Measurements from ENCODE around the gene SMIM20. TPM values are rescaled to one million over a fixed set of nuclear protein-coding genes. Genes with fewer than 3 reads are reported as not detected.

Gene SMIM20
- total RNA-seq, 2 donors from 2014 or later: 35.9 to 40.8 TPM

GRCh38 chr4:25879991-25880651 lies 33.9 kb upstream of the SMIM20 start:
- Histone ChIP-seq H3K27me3 (ENCODE audit: control insufficient read depth, insufficient read depth, low read length, poor library complexity, severe bottlenecking) (no peaks in the 10 kb centered on the region), H3K27ac (ENCODE audit: low read depth, low read length) (no peak overlapping the region), H3K4me3 (ENCODE audit: low read length) (no peak overlapping the region), H3K36me3 (ENCODE audit: control insufficient read depth, insufficient read depth, low read length) (no peaks in the 10 kb centered on the region), H3K4me1 (ENCODE audit: control insufficient read depth, insufficient read depth, low read length) (no peaks in the 10 kb centered on the region), H3K9me3 (ENCODE audit: control insufficient read depth, low read length) (no peaks in the 10 kb centered on the region), H3K9ac (ENCODE audit: extremely low read depth, low read length, poor library complexity, severe bottlenecking) (no peak overlapping the region)
- no peak for DNase-seq
- 88 to 96% methylated on average over 3 to 7 of the region's 7 CpGs for WGBS, 2 experiments (ENCODE audit: insufficient coverage in 1 of 2, insufficient read length in 1 of 2)
- Mint-ChIP-seq H3K27ac (no peak overlapping the region), H3K9me3 (no peaks in the 10 kb centered on the region), H3K27me3 (ENCODE audit: insufficient read depth) (no peaks in the 10 kb centered on the region), H3K4me1 (no peaks in the 10 kb centered on the region), H3K4me3 (no peak overlapping the region), H3K36me3 (ENCODE audit: low read depth) (no peaks in the 10 kb centered on the region)
- no peak for TF ChIP-seq CTCF (conservative IDR thresholded peaks at IDR 0.05)

DNA sequence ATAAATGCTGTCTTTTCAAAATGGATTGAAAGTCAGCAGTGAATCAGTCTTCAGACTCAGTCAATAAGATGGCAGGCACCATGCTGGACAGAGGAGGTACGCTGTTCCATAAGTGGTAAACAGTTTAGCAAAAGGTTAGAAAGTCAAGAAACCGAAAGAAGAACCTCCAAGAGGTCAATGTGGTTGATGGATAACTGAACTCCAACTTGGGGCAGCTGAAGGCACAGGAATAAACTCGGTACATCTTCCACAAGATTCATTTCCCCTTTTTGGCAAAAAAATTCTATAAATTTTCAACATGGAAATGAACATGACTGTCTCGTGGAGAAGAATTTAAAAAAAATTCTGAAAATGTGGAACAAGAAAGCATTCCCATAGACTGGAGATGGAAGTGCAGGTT lies 32.8 kb upstream of the SMIM20 start:
- no peaks in the 10 kb centered on the region for H3K27me3 ChIP-seq (ENCODE audit: control insufficient read depth, insufficient read depth, low read length, poor library complexity, severe bottlenecking)
- no peak overlapping the region for H3K9ac ChIP-seq (ENCODE audit: extremely low read depth, low read length, poor library complexity, severe bottlenecking)
- no peak overlapping the region for H3K4me3 ChIP-seq (ENCODE audit: low read length)
- WGBS, 2 experiments (ENCODE audit: insufficient coverage in 1 of 2, insufficient read length in 1 of 2): 90 to 100% methylated on average over 3 to 4 of the region's 4 CpGs
- no peaks in the 10 kb centered on the region for H3K9me3 Mint-ChIP-seq
- H3K27ac ChIP-seq (ENCODE audit: low read depth, low read length): no peak overlapping the region
- no peaks in the 10 kb centered on the region for H3K36me3 Mint-ChIP-seq (ENCODE audit: low read depth)
- no peak for TF ChIP-seq CTCF (conservative IDR thresholded peaks at IDR 0.05)
- H3K9me3 ChIP-seq (ENCODE audit: control insufficient read depth, low read length): no peaks in the 10 kb centered on the region
- no peaks in the 10 kb centered on the region for H3K4me1 ChIP-seq (ENCODE audit: control insufficient read depth, insufficient read depth, low read length)
- DNase-seq: no peak
- H3K4me1 Mint-ChIP-seq: no peaks in the 10 kb centered on the region
- no peaks in the 10 kb centered on the region for H3K36me3 ChIP-seq (ENCODE audit: control insufficient read depth, insufficient read depth, low read length)
- H3K27ac Mint-ChIP-seq: no peak overlapping the region
- H3K4me3 Mint-ChIP-seq: no peak overlapping the region
- H3K27me3 Mint-ChIP-seq (ENCODE audit: insufficient read depth): no peaks in the 10 kb centered on the region

- H3K27me3 Mint-ChIP-seq (ENCODE audit: insufficient read depth): no peaks in the 10 kb centered on the region
- TF ChIP-seq CTCF (conservative IDR thresholded peaks at IDR 0.05): no peak
- H3K36me3 ChIP-seq (ENCODE audit: control insufficient read depth, insufficient read depth, low read length): no peaks in the 10 kb centered on the region
- no peak overlapping the region for H3K4me3 ChIP-seq (ENCODE audit: low read length)
- H3K4me3 Mint-ChIP-seq: no peak overlapping the region
- H3K4me1 Mint-ChIP-seq: no peaks in the 10 kb centered on the region
- H3K9me3 ChIP-seq (ENCODE audit: control insufficient read depth, low read length): no peaks in the 10 kb centered on the region
- no peak overlapping the region for H3K27ac ChIP-seq (ENCODE audit: low read depth, low read length)
- H3K36me3 Mint-ChIP-seq (ENCODE audit: low read depth): no peaks in the 10 kb centered on the region
- H3K4me1 ChIP-seq (ENCODE audit: control insufficient read depth, insufficient read depth, low read length): no peaks in the 10 kb centered on the region
- no peak overlapping the region for H3K9ac ChIP-seq (ENCODE audit: extremely low read depth, low read length, poor library complexity, severe bottlenecking)
- no peak for DNase-seq
- no peaks in the 10 kb centered on the region for H3K9me3 Mint-ChIP-seq
- H3K27me3 ChIP-seq (ENCODE audit: control insufficient read depth, insufficient read depth, low read length, poor library complexity, severe bottlenecking): no peaks in the 10 kb centered on the region
- WGBS, 2 experiments (ENCODE audit: insufficient coverage in 1 of 2, insufficient read length in 1 of 2): 93 to 100% methylated on average over 4 of the region's 4 CpGs
- H3K27ac Mint-ChIP-seq: no peak overlapping the region
Observed at GRCh38 chr4:25882226-25882625, 31.8 kb upstream of the SMIM20 start.
